Measurements from ENCODE around the gene PFAS.

PFAS gene

GRCh38 chr17:8257801-8258200 lies 8.7 kb downstream of the PFAS start:
- peaks cover 81% of the 10 kb centered on the region for H3K36me3 ChIP-seq (ENCODE audit: control insufficient read depth, low read length)
- H3K4me1 ChIP-seq (ENCODE audit: control insufficient read depth, low read length): no peaks in the 10 kb centered on the region
- H3K27me3 ChIP-seq (ENCODE audit: control insufficient read depth, low read length): no peaks in the 10 kb centered on the region
- H3K79me2 ChIP-seq (ENCODE audit: control insufficient read depth, low read length): peaks cover 9% of the 10 kb centered on the region
- no peaks in the 10 kb centered on the region; the same call in 1 of the 2 replicates for H4K20me1 ChIP-seq (ENCODE audit: control insufficient read depth, insufficient read depth, low read depth, low read length)
- TF ChIP-seq EZH2phosphoT487 (IDR thresholded peaks at IDR 0.05; ENCODE audit: borderline replicate concordance, low read length): no peak
- TF ChIP-seq, protein P1, sequence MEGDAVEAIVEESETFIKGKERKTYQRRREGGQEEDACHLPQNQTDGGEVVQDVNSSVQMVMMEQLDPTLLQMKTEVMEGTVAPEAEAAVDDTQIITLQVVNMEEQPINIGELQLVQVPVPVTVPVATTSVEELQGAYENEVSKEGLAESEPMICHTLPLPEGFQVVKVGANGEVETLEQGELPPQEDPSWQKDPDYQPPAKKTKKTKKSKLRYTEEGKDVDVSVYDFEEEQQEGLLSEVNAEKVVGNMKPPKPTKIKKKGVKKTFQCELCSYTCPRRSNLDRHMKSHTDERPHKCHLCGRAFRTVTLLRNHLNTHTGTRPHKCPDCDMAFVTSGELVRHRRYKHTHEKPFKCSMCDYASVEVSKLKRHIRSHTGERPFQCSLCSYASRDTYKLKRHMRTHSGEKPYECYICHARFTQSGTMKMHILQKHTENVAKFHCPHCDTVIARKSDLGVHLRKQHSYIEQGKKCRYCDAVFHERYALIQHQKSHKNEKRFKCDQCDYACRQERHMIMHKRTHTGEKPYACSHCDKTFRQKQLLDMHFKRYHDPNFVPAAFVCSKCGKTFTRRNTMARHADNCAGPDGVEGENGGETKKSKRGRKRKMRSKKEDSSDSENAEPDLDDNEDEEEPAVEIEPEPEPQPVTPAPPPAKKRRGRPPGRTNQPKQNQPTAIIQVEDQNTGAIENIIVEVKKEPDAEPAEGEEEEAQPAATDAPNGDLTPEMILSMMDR (IDR thresholded peaks at IDR 0.05; ENCODE audit: low read depth, low read length, poor library complexity, severe bottlenecking): no peak
- H3K9me3 ChIP-seq (ENCODE audit: control insufficient read depth, insufficient read depth, low read length): no peaks in the 10 kb centered on the region
- no peak overlapping the region for H3K4me2 ChIP-seq (ENCODE audit: low read length)
- H3K27ac ChIP-seq (ENCODE audit: low read depth, low read length): no peak overlapping the region
- H3F3A ChIP-seq (ENCODE audit: control insufficient read depth, insufficient read depth): no peaks in the 10 kb centered on the region
- no peaks in the 10 kb centered on the region for H3K9me2 ChIP-seq (replicated peaks; ENCODE audit: control insufficient read depth, low read length)
- H3K4me3 ChIP-seq (ENCODE audit: low read length): no peak overlapping the region

DNA sequence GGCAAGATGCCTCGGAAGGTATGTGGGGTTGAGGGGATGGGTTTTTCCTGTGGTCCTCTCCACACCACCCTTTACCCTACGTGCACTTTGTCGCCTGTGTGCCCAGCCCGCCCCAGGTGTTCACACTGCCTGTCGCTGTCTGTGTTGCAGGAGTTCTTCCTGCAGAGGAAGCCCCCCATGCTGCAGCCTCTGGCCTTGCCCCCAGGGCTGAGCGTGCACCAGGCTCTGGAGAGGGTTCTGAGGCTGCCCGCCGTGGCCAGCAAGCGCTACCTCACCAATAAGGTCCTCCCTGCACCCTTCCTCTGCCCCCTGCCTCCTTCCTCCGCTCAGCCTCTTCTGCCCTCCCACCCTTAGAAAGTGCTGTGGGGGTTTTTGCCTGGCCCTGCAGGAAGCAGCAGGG lies 15.2 kb downstream of the PFAS start:
- H3K27ac ChIP-seq (ENCODE audit: low read depth, low read length): no peak overlapping the region
- no peak overlapping the region for H3K4me3 ChIP-seq (ENCODE audit: low read length)
- no peaks in the 10 kb centered on the region for H3F3A ChIP-seq (ENCODE audit: control insufficient read depth, insufficient read depth)
- no peaks in the 10 kb centered on the region for H3K79me2 ChIP-seq (ENCODE audit: control insufficient read depth, low read length)
- no peaks in the 10 kb centered on the region for H3K9me2 ChIP-seq (replicated peaks; ENCODE audit: control insufficient read depth, low read length)
- no peak overlapping the region for H3K4me2 ChIP-seq (ENCODE audit: low read length)
- H3K27me3 ChIP-seq (ENCODE audit: control insufficient read depth, low read length): no peaks in the 10 kb centered on the region
- H3K9me3 ChIP-seq (ENCODE audit: control insufficient read depth, insufficient read depth, low read length): no peaks in the 10 kb centered on the region
- no peaks in the 10 kb centered on the region for H3K4me1 ChIP-seq (ENCODE audit: control insufficient read depth, low read length)
- peaks cover 88% of the 10 kb centered on the region for H3K36me3 ChIP-seq (ENCODE audit: control insufficient read depth, low read length)
- H4K20me1 ChIP-seq (ENCODE audit: control insufficient read depth, insufficient read depth, low read depth, low read length): no peaks in the 10 kb centered on the region
- TF ChIP-seq, protein P1 (IDR thresholded peaks at IDR 0.05; ENCODE audit: low read depth, low read length, poor library complexity, severe bottlenecking): no peak
- TF ChIP-seq EZH2phosphoT487 (IDR thresholded peaks at IDR 0.05; ENCODE audit: borderline replicate concordance, low read length): no peak

DNA sequence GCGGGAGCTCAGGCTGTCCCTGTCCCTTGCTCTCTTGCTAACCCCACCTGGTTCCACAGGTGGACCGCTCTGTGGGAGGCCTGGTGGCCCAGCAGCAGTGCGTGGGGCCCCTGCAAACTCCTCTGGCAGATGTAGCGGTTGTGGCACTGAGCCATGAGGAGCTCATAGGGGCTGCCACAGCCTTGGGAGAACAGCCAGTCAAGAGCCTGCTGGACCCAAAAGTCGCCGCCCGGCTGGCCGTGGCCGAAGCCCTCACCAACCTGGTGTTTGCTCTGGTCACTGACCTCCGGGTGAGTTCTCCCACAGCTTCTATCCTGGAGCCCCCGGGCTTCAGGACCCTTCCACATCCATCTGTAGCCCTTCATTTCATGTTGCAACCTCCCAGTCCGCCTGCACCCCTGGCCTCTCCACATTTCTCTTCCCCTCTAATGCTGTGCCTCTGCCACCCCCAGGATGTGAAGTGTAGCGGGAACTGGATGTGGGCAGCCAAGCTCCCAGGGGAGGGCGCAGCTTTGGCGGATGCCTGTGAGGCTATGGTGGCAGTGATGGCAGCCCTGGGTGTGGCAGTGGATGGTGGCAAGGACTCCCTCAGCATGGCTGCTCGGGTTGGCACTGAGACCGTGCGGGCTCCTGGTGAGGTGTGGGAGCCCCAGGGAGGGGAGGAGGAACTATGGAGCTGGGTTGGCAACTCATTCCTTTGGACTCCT lies 15.9 kb downstream of the PFAS start:
- no peak for TF ChIP-seq EZH2phosphoT487 (IDR thresholded peaks at IDR 0.05; ENCODE audit: borderline replicate concordance, low read length)
- TF ChIP-seq, protein P1 (IDR thresholded peaks at IDR 0.05; ENCODE audit: low read depth, low read length, poor library complexity, severe bottlenecking): no peak
- H3F3A ChIP-seq (ENCODE audit: control insufficient read depth, insufficient read depth): no peaks in the 10 kb centered on the region
- H3K4me2 ChIP-seq (ENCODE audit: low read length): no peak overlapping the region
- H3K36me3 ChIP-seq (ENCODE audit: control insufficient read depth, low read length): peaks cover 91% of the 10 kb centered on the region
- H4K20me1 ChIP-seq (ENCODE audit: control insufficient read depth, insufficient read depth, low read depth, low read length): no peaks in the 10 kb centered on the region
- no peaks in the 10 kb centered on the region for H3K4me1 ChIP-seq (ENCODE audit: control insufficient read depth, low read length)
- H3K4me3 ChIP-seq (ENCODE audit: low read length): no peak overlapping the region
- H3K27me3 ChIP-seq (ENCODE audit: control insufficient read depth, low read length): no peaks in the 10 kb centered on the region
- H3K79me2 ChIP-seq (ENCODE audit: control insufficient read depth, low read length): no peaks in the 10 kb centered on the region
- H3K9me2 ChIP-seq (replicated peaks; ENCODE audit: control insufficient read depth, low read length): no peaks in the 10 kb centered on the region
- no peaks in the 10 kb centered on the region for H3K9me3 ChIP-seq (ENCODE audit: control insufficient read depth, insufficient read depth, low read length)
- H3K27ac ChIP-seq (ENCODE audit: low read depth, low read length): no peak overlapping the region

Measured in DOHH2 (cell line).